ENCODE measurements around the gene TMEM250. TPM values are rescaled to one million over a fixed set of nuclear protein-coding genes. Genes with fewer than 3 reads are reported as not detected.

TMEM250 gene
- total and polyA plus RNA-seq, 2 of the 4 experiments (the other 2 are of a cell fraction) = 14.0 to 17.5 TPM

GRCh38 chr9:136145580-136145979 lies 26.9 kb upstream of the TMEM250 start:
- no peaks in the 10 kb centered on the region for H3K9me1 ChIP-seq (ENCODE audit: insufficient read depth, low read length)
- H3K14ac ChIP-seq (replicated peaks; ENCODE audit: low read depth, low read length) = no peak overlapping the region
- H4K8ac ChIP-seq (ENCODE audit: low read depth in 2 of 2, low read length in 2 of 2) = no peak overlapping the region
- BruUV-seq (replicated peaks) = no TSS peak
- no CpG with 5 or more reads among the region's 5 CpGs for WGBS, 2 experiments (ENCODE audit: extremely low coverage in 2 of 2, insufficient read length in 1 of 2)
- H2BK20ac ChIP-seq (ENCODE audit: low read depth, low read length) = no peak overlapping the region
- H2BK15ac ChIP-seq (ENCODE audit: low read depth, low read length) = no peak overlapping the region
- no peak overlapping the region for H3K18ac ChIP-seq (ENCODE audit: low read depth, low read length)
- H2BK5ac ChIP-seq (ENCODE audit: low read depth, low read length, poor library complexity, severe bottlenecking) = no peak overlapping the region
- dilution Hi-C loops (cut with HindIII; ENCODE audit: low sequenced_read_pairs, unreplicated experiment) (no loop called here), intact Hi-C loops (cut with micrococcal nuclease) (no loop called here), in situ Hi-C loops (cut with MboI; ENCODE audit: low sequenced_read_pairs) (no loop called here)
- no peak overlapping the region for H3K4me2 ChIP-seq (ENCODE audit: low read depth, low read length)
- no peak overlapping the region for H2AFZ ChIP-seq (replicated peaks; ENCODE audit: low read length, poor library complexity)
- no peak for TF ChIP-seq RCOR1 (IDR thresholded peaks at IDR 0.05; ENCODE audit: insufficient replicate concordance, low read length)
- no peak for TF ChIP-seq SMC3 (IDR thresholded peaks at IDR 0.05; ENCODE audit: low read depth, low read length)
- no peak for TF ChIP-seq BHLHE40 (IDR thresholded peaks at IDR 0.05; ENCODE audit: low read depth, low read length)
- no peak for TF ChIP-seq ELK1 (IDR thresholded peaks at IDR 0.05; ENCODE audit: borderline replicate concordance, low read depth, low read length)
- TF ChIP-seq MAZ (IDR thresholded peaks at IDR 0.05; ENCODE audit: borderline replicate concordance, low read depth, low read length) = no peak
- TF ChIP-seq CHD1 (IDR thresholded peaks at IDR 0.05; ENCODE audit: low read depth, low read length) = no peak
- no peak for TF ChIP-seq CEBPB (IDR thresholded peaks at IDR 0.05; ENCODE audit: low read depth, low read length)
- no peak for TF ChIP-seq RAD21 (IDR thresholded peaks at IDR 0.05; ENCODE audit: low read length)
- TF ChIP-seq FOS (IDR thresholded peaks at IDR 0.05; ENCODE audit: low read depth, low read length) = no peak
- no peak for TF ChIP-seq MAFK (IDR thresholded peaks at IDR 0.05; ENCODE audit: low read depth, low read length)
- no peak for TF ChIP-seq POLR2A (IDR thresholded peaks at IDR 0.05; ENCODE audit: low read depth, low read length)
- TF ChIP-seq CTCF (conservative IDR thresholded peaks at IDR 0.05; ENCODE audit: low read depth, low read length) = no peak
- TF ChIP-seq NFE2L2 (IDR thresholded peaks at IDR 0.05; ENCODE audit: low read depth, low read length) = no peak
- no peak for TF ChIP-seq RFX5 (IDR thresholded peaks at IDR 0.05; ENCODE audit: low read depth, low read length)
- TF ChIP-seq MXI1 (IDR thresholded peaks at IDR 0.05; ENCODE audit: borderline replicate concordance, low read depth, low read length) = no peak
- no peak for TF ChIP-seq USF2 (IDR thresholded peaks at IDR 0.05; ENCODE audit: low read depth, low read length)
- DNase-seq = no peak
- no peaks in the 10 kb centered on the region for H3K4me1 ChIP-seq (ENCODE audit: control insufficient read depth, insufficient read depth, low read length)
- no peak overlapping the region for H2AK5ac ChIP-seq (ENCODE audit: low read depth, low read length)
- H3K4me3 ChIP-seq (ENCODE audit: insufficient read depth, low read depth, low read length) = no peak overlapping the region
- H3K23ac ChIP-seq (ENCODE audit: low read depth, low read length) = no peak overlapping the region
- no peak overlapping the region for H4K5ac ChIP-seq (ENCODE audit: low read depth, low read length)
- H4K20me1 ChIP-seq (ENCODE audit: insufficient read depth, low read length) = no peaks in the 10 kb centered on the region
- H3K36me3 ChIP-seq (ENCODE audit: control insufficient read depth, insufficient read depth, low read length) = no peaks in the 10 kb centered on the region
- ATAC-seq (ENCODE audit: low read depth) = no peak
- no peak overlapping the region for H3K9ac ChIP-seq (ENCODE audit: low read depth, low read length)
- H3K9me3 ChIP-seq (ENCODE audit: control insufficient read depth, insufficient read depth, low read length) = no peaks in the 10 kb centered on the region
- no peaks in the 10 kb centered on the region for H3K79me1 ChIP-seq (ENCODE audit: low read depth in 1 of 2, low read length in 2 of 2)
- H2AK9ac ChIP-seq (replicated peaks; ENCODE audit: low read depth, low read length, poor library complexity) = no peak overlapping the region
- no peak overlapping the region for H4K91ac ChIP-seq (ENCODE audit: insufficient read depth, low read depth, low read length)
- CTCF ChIA-PET = no interaction called here
- peaks cover 56% of the 10 kb centered on the region for H3K27me3 ChIP-seq (ENCODE audit: control insufficient read depth, insufficient read depth, low read length)
- H3K56ac ChIP-seq (ENCODE audit: extremely low read depth, insufficient read depth, low read length) = no peak overlapping the region
- POLR2A ChIA-PET (ENCODE audit: unreplicated experiment) = no interaction called here
- H3K27ac ChIP-seq (ENCODE audit: insufficient read depth, low read length) = no peak overlapping the region
- no peak overlapping the region for H2BK120ac ChIP-seq (ENCODE audit: low read depth, low read length)
- H3K4ac ChIP-seq (ENCODE audit: low read depth, low read length) = no peak overlapping the region

Measured in IMR-90 (cell line).